Endothelial cell of umbilical vein (primary cell): ENCODE measurements around the gene SLC16A6. TPM values are rescaled to one million over a fixed set of nuclear protein-coding genes. Genes with fewer than 3 reads are reported as not detected.

Experiments
- BruUV-seq: library from RNA; stranded (reverse); fragments of 400-500 nt; replicated peaks from 2 replicates; lab custom pipeline; 2021; lab: Mats Ljungman, UMichigan
- CTCF ChIA-PET: fragments of 300-600, 350-600 bp; sonication (Branson Sonifier 250); formaldehyde crosslinking; loops from one replicate; lab custom pipeline; 2021; ENCODE audit warnings: antibody characterized with exemption, inconsistent platforms; lab: Charles Lee
- POLR2A ChIA-PET: fragments of 300-600, 350-600 bp; sonication (Branson Sonifier 250); formaldehyde crosslinking; loops from one replicate; lab custom pipeline; 2021; ENCODE audit warnings: antibody characterized with exemption, inconsistent platforms; lab: Charles Lee
- DNase-seq: peaks from one replicate; pipeline ENCODE4 v3.0.0-alpha.2; 2011; ENCODE audit warnings: low read depth, low spot score
- FAIRE-seq: peaks from 2 replicates; lab custom pipeline; 2011; peaks lifted over from hg19 to GRCh38; lab: Jason Lieb, UNC
- H2AFZ ChIP-seq: 2 replicates; pipeline ENCODE4 v1.6.0; 2012; ENCODE audit warnings: low read depth, low read length, control low read depth, inconsistent platforms
- H3K27ac ChIP-seq: 2 replicates; pipeline ENCODE4 v1.5.1; 2011; ENCODE audit warnings: low read depth, mild to moderate bottlenecking, control low read depth, low read length, moderate library complexity; ENCODE audit not compliant: insufficient read depth
- H3K27me3 ChIP-seq, 2 experiments: 2 replicates each; pipeline versions ENCODE4 v1.6.0 to v1.6.1; 2011; ENCODE audit warnings: low read length in 2 of 2, mixed read lengths in 1 of 2; ENCODE audit not compliant: control insufficient read depth in 2 of 2, insufficient read depth in 2 of 2
- H3K36me3 ChIP-seq, 2 experiments: 2 replicates in 1 of 2; 3 replicates in 1 of 2; pipeline ENCODE4 v1.5.1; 2011; ENCODE audit warnings: low read length in 2 of 2, mild to moderate bottlenecking in 1 of 2, moderate library complexity in 1 of 2; ENCODE audit not compliant: control insufficient read depth in 2 of 2, insufficient read depth in 2 of 2; ENCODE audit errors: extremely low read depth in 1 of 2
- H3K4me1 ChIP-seq: 3 replicates; pipeline ENCODE4 v1.5.1; 2011; ENCODE audit warnings: mild to moderate bottlenecking, low read length; ENCODE audit not compliant: control insufficient read depth, insufficient read depth; ENCODE audit errors: extremely low read depth
- H3K4me2 ChIP-seq: 2 replicates; pipeline ENCODE4 v1.6.1; 2011; ENCODE audit warnings: low read length, control low read depth, mixed read lengths; ENCODE audit not compliant: insufficient read depth
- H3K4me3 ChIP-seq, 3 experiments: fragments of 200-600 bp in 1 of 3; sonication (generic), shearing (Covaris generic) in 1 of 3; replicated peaks in 1 of 3; 2 replicates each; pipeline ENCODE4 v1.5.1; 2011 to 2016; ENCODE audit warnings: control low read depth in 3 of 3, low read length in 3 of 3, mild to moderate bottlenecking in 2 of 3, inconsistent platforms in 1 of 3, low read depth in 1 of 3, moderate library complexity in 1 of 3; ENCODE audit not compliant: insufficient read depth in 1 of 3
- H3K79me2 ChIP-seq: 2 replicates; pipeline ENCODE4 v1.6.0; 2012; ENCODE audit warnings: low read length, inconsistent platforms; ENCODE audit not compliant: control insufficient read depth, insufficient read depth
- H3K9ac ChIP-seq: replicated peaks from 2 replicates; pipeline ENCODE3; 2011; ENCODE audit warnings: low read length, control low read depth; ENCODE audit not compliant: insufficient read depth; ENCODE audit errors: extremely low read depth
- H3K9me1 ChIP-seq: replicated peaks from 3 replicates; pipeline ENCODE4 v1.6.0; 2011; ENCODE audit warnings: mild to moderate bottlenecking, low read length; ENCODE audit not compliant: control insufficient read depth, insufficient read depth; ENCODE audit errors: extremely low read depth
- H3K9me3 ChIP-seq: replicated peaks from 2 replicates; pipeline ENCODE4 v1.5.1; 2012; ENCODE audit warnings: low read length, inconsistent platforms; ENCODE audit not compliant: control insufficient read depth, insufficient read depth
- H4K20me1 ChIP-seq: replicated peaks from 2 replicates; pipeline ENCODE3; 2011; ENCODE audit warnings: mild to moderate bottlenecking, low read length; ENCODE audit not compliant: control insufficient read depth, insufficient read depth; ENCODE audit errors: extremely low read depth
- CTCF ChIP-seq, 2 donors: IDR thresholded peaks; 1 replicate in 1 of 2; 2 replicates in 1 of 2; pipeline ENCODE4 v1.5.1; 2011; ENCODE audit warnings: low read length in 2 of 2, mild to moderate bottlenecking in 2 of 2, moderate library complexity in 2 of 2, control low read depth in 1 of 2, inconsistent platforms in 1 of 2, low read depth in 1 of 2; ENCODE audit not compliant: insufficient read depth in 1 of 2; ENCODE audit errors: extremely low read depth in 1 of 2
- EZH2 ChIP-seq: IDR thresholded peaks from 2 replicates; pipeline ENCODE4 v1.6.1; 2012; ENCODE audit warnings: borderline replicate concordance, low read depth, mild to moderate bottlenecking, moderate library complexity, low read length, inconsistent platforms; ENCODE audit not compliant: severe bottlenecking
- FOS ChIP-seq: IDR thresholded peaks from 2 replicates; pipeline ENCODE4 v1.6.1; 2011; ENCODE audit warnings: mild to moderate bottlenecking, low read length, moderate library complexity, borderline replicate concordance; ENCODE audit not compliant: insufficient read depth
- GATA2 ChIP-seq: IDR thresholded peaks from 2 replicates; pipeline ENCODE4 v1.7.0; 2011; ENCODE audit warnings: low read depth, mild to moderate bottlenecking, moderate library complexity, mixed read lengths, low read length; ENCODE audit not compliant: insufficient read length, insufficient read depth
- JUN ChIP-seq: IDR thresholded peaks from 2 replicates; pipeline ENCODE4 v1.6.1; 2011; ENCODE audit warnings: borderline replicate concordance, low read depth; ENCODE audit not compliant: insufficient read length, insufficient read depth
- MYC ChIP-seq: IDR thresholded peaks from one replicate; pipeline ENCODE4 v1.6.1; 2011; ENCODE audit warnings: mild to moderate bottlenecking, low read depth, low read length
- POLR2A ChIP-seq: IDR thresholded peaks from 2 replicates; pipeline ENCODE4 v1.6.1; 2012; ENCODE audit warnings: low read depth, mild to moderate bottlenecking, control low read depth, low read length
- POLR2AphosphoS5 ChIP-seq: IDR thresholded peaks from 2 replicates; pipeline ENCODE4 v1.6.1; 2012; ENCODE audit warnings: low read depth, mild to moderate bottlenecking, control low read depth, low read length, moderate library complexity; ENCODE audit not compliant: insufficient read depth
- dilution Hi-C: fragments of 300-500 bp; cut with MboI; formaldehyde crosslinking; loops from one replicate; pipeline ENCODE4 v1.15.0; 2019; ENCODE audit warnings: low sequenced_read_pairs; ENCODE audit not compliant: extremely low pct_ligation_motif_present
- intact Hi-C: fragments of 100-400 bp; cut with micrococcal nuclease; formaldehyde crosslinking; loops from one replicate; pipeline ENCODE4 v1.10.0; 2022
- polyA plus RNA-seq, 4 experiments: library from polyadenylated mRNA; depleted of rRNA in 3 of 4; stranded (reverse) in 3 of 4; unstranded in 1 of 4; fragments of >200 nt; gene quantifications; 2 replicates each; pipeline versions ENCODE4 v1.2.1 to v1.2.3, GENCODE V29; 2011 to 2012; ENCODE audit warnings: missing spikeins in 1 of 4
- total RNA-seq: library from RNA; stranded (reverse); gene quantifications from 2 replicates; pipeline ENCODE4 v1.2.3, GENCODE V29; 2021
- TF ChIP-seq, protein P1 (sequence below): IDR thresholded peaks from 2 replicates; pipeline ENCODE4 v1.6.1; 2011; ENCODE audit not compliant: insufficient read depth, insufficient read length

The SLC16A6 gene
- total and polyA plus RNA-seq, 2 donors (not counting 3 experiments of a cell fraction or from before 2014, with no cell fraction given): 0.65 to 0.91 TPM

- Histone ChIP-seq H3K9me1 (no peaks in the 10 kb centered on the region), H3K9ac (no peak overlapping the region), H3K27me3 (no peaks in the 10 kb centered on the region), H3K4me3 (no peak overlapping the region), H3K27ac (no peak overlapping the region), H3K4me1 (peaks cover 27% of the 10 kb centered on the region), H3K36me3 (no peaks in the 10 kb centered on the region), H3K9me3 (no peaks in the 10 kb centered on the region), H3K79me2 (no peaks in the 10 kb centered on the region), H4K20me1 (no peaks in the 10 kb centered on the region), H2AFZ (no peak overlapping the region), H3K4me2 (no peak overlapping the region)
- no TSS peak for BruUV-seq
- intact Hi-C loops: no loop called here
- ChIA-PET POLR2A (no interaction called here), CTCF (interaction anchor here (1.3 kb wide), 1 partner anchor 82 kb away, joined by 3 read pairs; no protein-coding TSS in a partner anchor)
- no peak for TF ChIP-seq CTCF (IDR thresholded peaks at IDR 0.05; ENCODE audit: extremely low read depth in 1 of 2, insufficient read depth in 1 of 2, low read depth in 1 of 2, low read length in 2 of 2)
- no peak for TF ChIP-seq JUN
- no peak for TF ChIP-seq POLR2A
- TF ChIP-seq, protein P1, sequence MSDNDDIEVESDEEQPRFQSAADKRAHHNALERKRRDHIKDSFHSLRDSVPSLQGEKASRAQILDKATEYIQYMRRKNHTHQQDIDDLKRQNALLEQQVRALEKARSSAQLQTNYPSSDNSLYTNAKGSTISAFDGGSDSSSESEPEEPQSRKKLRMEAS: no peak
- TF ChIP-seq POLR2AphosphoS5: no peak
- no peak for TF ChIP-seq GATA2
- TF ChIP-seq FOS: no peak
- TF ChIP-seq EZH2: no peak
- no peak for TF ChIP-seq MYC
- DNase-seq: no peak
- no peak for FAIRE-seq
- dilution Hi-C loops: no loop called here
Measured at GRCh38 chr17:68306819-68307218, 15.9 kb upstream of the SLC16A6 start.
